HG02571 (cell line): ENCODE results near the gene RIMS1.

Experiments
- ATAC-seq: cut with Tn5 transposase; IDR thresholded peaks from one replicate; pipeline ENCODE4 v1.9.1; 2021; ENCODE audit warnings: mild to moderate bottlenecking, moderate library complexity; ENCODE audit not compliant: unreplicated experiment

RIMS1 gene

GRCh38 chr6:72410769-72411168 is 524.4 kb downstream of the RIMS1 start:
- no peak for ATAC-seq

GRCh38 chr6:72411872-72412708 is 525.7 kb downstream of the RIMS1 start:
- ATAC-seq: peak; percentile 78

- no peak for ATAC-seq
Observed at GRCh38 chr6:72412709-72413044, 526.3 kb downstream of the RIMS1 start.

- no peak for ATAC-seq
Observed at GRCh38 chr6:72413884-72414283, 527.5 kb downstream of the RIMS1 start.

- ATAC-seq: no peak
Observed at GRCh38 chr6:72414657-72415056, 528.3 kb downstream of the RIMS1 start.

- no peak for ATAC-seq
Observed at GRCh38 chr6:72416744-72417465, 530.6 kb downstream of the RIMS1 start.

- no peak for ATAC-seq
Observed at GRCh38 chr6:72417759-72418158, 531.4 kb downstream of the RIMS1 start.

GRCh38 chr6:72418495-72418894 is 532.1 kb downstream of the RIMS1 start:
- ATAC-seq: no peak

GRCh38 chr6:72419966-72420365 is 533.6 kb downstream of the RIMS1 start:
- ATAC-seq: no peak

- no peak for ATAC-seq
Observed at GRCh38 chr6:72420409-72420808, 534.1 kb downstream of the RIMS1 start.

GRCh38 chr6:72421387-72421786 is 535.0 kb downstream of the RIMS1 start:
- ATAC-seq: no peak

- ATAC-seq: no peak
Observed at GRCh38 chr6:72422171-72422570, 535.8 kb downstream of the RIMS1 start.

GRCh38 chr6:72424476-72424875 is 538.1 kb downstream of the RIMS1 start:
- ATAC-seq: no peak

GRCh38 chr6:72425003-72425681 is 538.8 kb downstream of the RIMS1 start:
- no peak for ATAC-seq

- ATAC-seq: no peak
Observed at GRCh38 chr6:72440611-72441010, 554.3 kb downstream of the RIMS1 start.

- ATAC-seq: no peak
Observed at GRCh38 chr6:72446430-72446829, 560.1 kb downstream of the RIMS1 start.
